ENCODE measurements around the gene TNFSF11. TPM values are rescaled to one million over a fixed set of nuclear protein-coding genes. Genes with fewer than 3 reads are reported as not detected.

The TNFSF11 gene
- total RNA-seq, 2 experiments from 2014 or later, result not detected

DNA sequence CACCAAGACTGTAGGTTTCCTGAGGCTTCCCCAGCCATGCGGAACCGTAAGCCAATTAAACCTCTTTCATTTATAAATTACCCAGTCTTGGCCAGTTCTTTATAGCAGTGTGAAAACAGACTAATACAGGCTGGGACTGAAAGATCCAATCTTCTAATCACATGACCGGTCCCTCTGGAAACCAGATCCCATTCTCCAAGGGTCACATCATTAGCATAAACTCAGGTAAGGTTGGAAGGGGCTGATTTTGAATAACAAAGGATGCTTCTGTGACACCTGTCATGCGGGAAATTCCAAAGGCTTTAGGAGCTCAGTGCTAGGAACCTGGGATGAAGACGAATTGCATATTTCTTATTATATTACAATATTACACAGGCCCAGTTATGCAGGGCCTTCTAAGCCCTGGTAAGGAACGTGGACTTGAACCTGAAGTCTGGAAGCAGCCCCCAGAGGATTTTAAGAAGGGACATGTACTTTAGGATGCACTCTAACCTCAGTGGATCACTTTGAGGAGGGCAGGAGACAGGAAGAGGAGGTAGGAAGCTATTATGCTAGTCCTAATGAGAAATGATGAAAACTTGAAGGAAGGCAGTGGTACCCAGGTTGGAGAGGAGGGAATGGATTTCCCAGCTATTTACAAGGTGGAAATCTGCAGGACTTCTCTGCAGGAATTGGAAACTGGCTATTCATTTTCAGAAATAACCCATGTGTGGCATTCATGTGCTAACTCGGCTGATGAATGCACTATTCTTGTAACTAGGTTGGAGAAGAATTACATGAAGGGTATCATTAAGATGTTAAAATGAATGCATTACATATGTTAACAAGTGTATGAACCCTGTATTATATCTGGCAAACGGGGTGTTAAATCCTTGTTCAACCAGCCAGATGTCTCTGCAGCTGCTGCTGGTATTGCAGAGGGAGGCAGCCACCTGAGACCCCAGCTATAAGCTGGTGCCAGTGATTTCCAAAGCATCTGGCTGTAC is 19.3 kb downstream of the TNFSF11 start:
- H3K4me1 ChIP-seq (ENCODE audit: insufficient read depth, low read length, poor library complexity, severe bottlenecking), result peaks cover 4% of the 10 kb centered on the region
- 0 out of 2 replicates have a peak, but pooled peaks cover 3% of the 10 kb centered on the region for H4K20me1 ChIP-seq (ENCODE audit: insufficient read depth, low read length)
- H3K9me2 ChIP-seq (ENCODE audit: insufficient read depth, low read length), result no peaks in the 10 kb centered on the region
- intact Hi-C loops (cut with micrococcal nuclease; ENCODE audit: unreplicated experiment), result loop anchor here (10.0 kb wide), 2 partner anchors 132 to 1212 kb away; no protein-coding TSS in a partner anchor
- no peak for TF ChIP-seq CTCF (conservative IDR thresholded peaks at IDR 0.05; ENCODE audit: low read length)
- no peak for TF ChIP-seq EZH2phosphoT487 (IDR thresholded peaks at IDR 0.05; ENCODE audit: borderline replicate concordance, low read depth, low read length)
- DNase-seq (ENCODE audit: low spot score), result no peak
- no peaks in the 10 kb centered on the region for H3K9me3 ChIP-seq (ENCODE audit: low read length)
- no peaks in the 10 kb centered on the region for H3K36me3 ChIP-seq (ENCODE audit: insufficient read depth, low read length)
- POLR2A ChIA-PET, result no interaction called here
- H3K79me2 ChIP-seq (ENCODE audit: insufficient read depth, low read depth, low read length), result no peaks in the 10 kb centered on the region
- H2AFZ ChIP-seq (ENCODE audit: low read length), result no peak overlapping the region
- H3K27ac ChIP-seq (ENCODE audit: low read depth, low read length, poor library complexity, severe bottlenecking), result no peak overlapping the region
- CTCF ChIA-PET (ENCODE audit: unreplicated experiment), result no interaction called here
- H3K4me3 ChIP-seq (ENCODE audit: low read depth, low read length, poor library complexity, severe bottlenecking), result no peak overlapping the region
- no TSS peak for BruUV-seq (replicated peaks)
- H3K4me2 ChIP-seq (ENCODE audit: low read length), result no peak overlapping the region

GRCh38 chr13:42594481-42595252 is 20.7 kb downstream of the TNFSF11 start:
- intact Hi-C loops (cut with micrococcal nuclease; ENCODE audit: unreplicated experiment), result loop anchor here (5.0 to 10.0 kb wide), 3 partner anchors 130 to 1210 kb away; no protein-coding TSS in a partner anchor
- ChIA-PET POLR2A (interaction anchor here (0.7 kb wide), 1 partner anchor 304 kb away, joined by 3 read pairs; no protein-coding TSS in a partner anchor), CTCF (ENCODE audit: unreplicated experiment) (no interaction called here)
- H3K4me3 ChIP-seq (ENCODE audit: low read depth, low read length, poor library complexity, severe bottlenecking), result no peak overlapping the region
- H3K27ac ChIP-seq (ENCODE audit: low read depth, low read length, poor library complexity, severe bottlenecking), result no peak overlapping the region
- no peaks in the 10 kb centered on the region for H3K36me3 ChIP-seq (ENCODE audit: insufficient read depth, low read length)
- no peak overlapping the region for H3K4me2 ChIP-seq (ENCODE audit: low read length)
- 0 out of 2 replicates have a peak, but pooled peaks cover 3% of the 10 kb centered on the region for H4K20me1 ChIP-seq (ENCODE audit: insufficient read depth, low read length)
- peak; percentile 71 for DNase-seq (ENCODE audit: low spot score)
- no peaks in the 10 kb centered on the region for H3K9me2 ChIP-seq (ENCODE audit: insufficient read depth, low read length)
- BruUV-seq (replicated peaks), result no TSS peak
- H2AFZ ChIP-seq (ENCODE audit: low read length), result no peak overlapping the region
- no peaks in the 10 kb centered on the region for H3K9me3 ChIP-seq (ENCODE audit: low read length)
- peaks cover 4% of the 10 kb centered on the region for H3K4me1 ChIP-seq (ENCODE audit: insufficient read depth, low read length, poor library complexity, severe bottlenecking)
- no peaks in the 10 kb centered on the region for H3K79me2 ChIP-seq (ENCODE audit: insufficient read depth, low read depth, low read length)
- TF ChIP-seq EZH2phosphoT487 (IDR thresholded peaks at IDR 0.05; ENCODE audit: borderline replicate concordance, low read depth, low read length) (no peak), CTCF (conservative IDR thresholded peaks at IDR 0.05; ENCODE audit: low read length) (peak; percentile 97)
